Naive thymus-derived CD4-positive, alpha-beta T cell (primary cell): ENCODE results near the gene PPARG. TPM values are rescaled to one million over a fixed set of nuclear protein-coding genes. Genes with fewer than 3 reads are reported as not detected.

ENCODE experiments used
- ATAC-seq: fragments of 150-1000 bp; cut with Tn5 transposase; 2 replicates; pipeline ENCODE4 v1.10.0; 2021; ENCODE audit warnings: mild to moderate bottlenecking, moderate library complexity
- CTCF ChIA-PET: fragments of 350-600 bp; sonication (Branson Sonifier 250); formaldehyde crosslinking; loops from one replicate; lab custom pipeline; 2021; ENCODE audit warnings: antibody characterized with exemption; lab: Charles Lee
- POLR2A ChIA-PET: fragments of 350-600 bp; sonication (Branson Sonifier 250); formaldehyde crosslinking; loops from one replicate; lab custom pipeline; 2021; ENCODE audit warnings: antibody characterized with exemption, inconsistent platforms; lab: Charles Lee
- DNase-seq, 9 donors: peaks; one replicate each; pipeline versions ENCODE4 v3.0.0 to v3.0.0-alpha.2; 2020 to 2022; ENCODE audit warnings: mixed read lengths in 1 of 9
- H3K27ac ChIP-seq: one replicate; pipeline ENCODE4 v1.7.0; 2013; ENCODE audit warnings: mild to moderate bottlenecking, low read depth, low read length, moderate library complexity
- H3K27me3 ChIP-seq, 2 donors: one replicate each; pipeline ENCODE4 v1.7.0; 2013; ENCODE audit warnings: low read length in 2 of 2, mild to moderate bottlenecking in 2 of 2, moderate library complexity in 2 of 2; ENCODE audit not compliant: control insufficient read depth in 2 of 2, insufficient read depth in 2 of 2
- H3K36me3 ChIP-seq, 3 experiments: 1 replicate in 2 of 3; 2 replicates in 1 of 3; pipeline ENCODE4 v1.7.0; 2013; ENCODE audit warnings: low read length in 3 of 3, mild to moderate bottlenecking in 3 of 3, moderate library complexity in 1 of 3; ENCODE audit not compliant: insufficient read depth in 3 of 3, control insufficient read depth in 2 of 3
- H3K4me1 ChIP-seq, 2 donors: one replicate each; pipeline ENCODE4 v1.7.0; 2013; ENCODE audit warnings: low read length in 2 of 2, mild to moderate bottlenecking in 2 of 2, moderate library complexity in 1 of 2; ENCODE audit not compliant: control insufficient read depth in 2 of 2, insufficient read depth in 2 of 2
- H3K4me3 ChIP-seq: 2 replicates; pipeline ENCODE4 v1.7.0; 2013; ENCODE audit warnings: mild to moderate bottlenecking, low read length
- H3K9me3 ChIP-seq, 3 experiments: 1 replicate in 2 of 3; 2 replicates in 1 of 3; pipeline ENCODE4 v1.7.0; 2013; ENCODE audit warnings: low read length in 3 of 3; ENCODE audit not compliant: control insufficient read depth in 2 of 3
- H3K27ac Mint-ChIP-seq, 9 donors: one replicate each; pipeline ENCODE4 v1.8.0; 2020 to 2022; ENCODE audit warnings: mixed read lengths in 9 of 9, mild to moderate bottlenecking in 8 of 9, moderate library complexity in 5 of 9, inconsistent platforms in 2 of 9
- H3K27me3 Mint-ChIP-seq, 5 donors: one replicate each; pipeline ENCODE4 v1.8.0; 2021 to 2022; ENCODE audit warnings: mixed read lengths in 5 of 5, mild to moderate bottlenecking in 1 of 5
- H3K36me3 Mint-ChIP-seq, 5 donors: one replicate each; pipeline ENCODE4 v1.8.0; 2020 to 2022; ENCODE audit warnings: mixed read lengths in 5 of 5, mild to moderate bottlenecking in 3 of 5, inconsistent platforms in 1 of 5
- H3K4me1 Mint-ChIP-seq, 7 donors: one replicate each; pipeline ENCODE4 v1.8.0; 2020 to 2022; ENCODE audit warnings: mixed read lengths in 7 of 7, mild to moderate bottlenecking in 3 of 7, inconsistent platforms in 1 of 7
- H3K4me3 Mint-ChIP-seq, 10 donors: one replicate each; pipeline ENCODE4 v1.8.0; 2020 to 2022; ENCODE audit warnings: mild to moderate bottlenecking in 10 of 10, mixed read lengths in 10 of 10, moderate library complexity in 6 of 10, inconsistent platforms in 2 of 10
- H3K9me3 Mint-ChIP-seq, 11 donors: one replicate each; pipeline ENCODE4 v1.8.0; 2020 to 2022; ENCODE audit warnings: mixed read lengths in 11 of 11, mild to moderate bottlenecking in 4 of 11, inconsistent platforms in 1 of 11, moderate library complexity in 1 of 11
- intact Hi-C, 2 donors: fragments of 100-400 bp; cut with micrococcal nuclease; formaldehyde crosslinking; loops; one replicate each; pipeline ENCODE4 v1.15.1; 2023
- polyA plus RNA-seq, 2 donors: library from polyadenylated mRNA; unstranded; fragments of 300-500 nt; fragmentation: Illumina TruSeq; gene quantifications; one replicate each; pipeline ENCODE4 v1.2.3, GENCODE V29; 2021
- total RNA-seq, 6 experiments: library from RNA in 5 of 6; stranded (reverse) in 5 of 6; gene quantifications; 1 replicate in 5 of 6; 2 replicates in 1 of 6; pipeline ENCODE4 v1.2.3 and lab custom pipeline; 2021 to 2026

PPARG gene
- total and polyA plus RNA-seq, 7 experiments from 2014 or later: 0.37 to 2.1 (median 0.51) TPM; not detected in 3

- peaks cover 0 to 15% (median 0%) of the 10 kb centered on the region in 7 donors for H3K4me1 Mint-ChIP-seq
- H3K9me3 Mint-ChIP-seq: peaks cover 0 to 3% (median 0%) of the 10 kb centered on the region in 11 donors
- H3K9me3 ChIP-seq: no peaks in the 10 kb centered on the region
- DNase-seq: no peak
- H3K36me3 Mint-ChIP-seq: no peaks in the 10 kb centered on the region
- H3K27me3 Mint-ChIP-seq: peaks cover 14 to 28% (median 23%) of the 10 kb centered on the region in 5 donors
- H3K4me3 ChIP-seq: no peak overlapping the region
- POLR2A ChIA-PET: no interaction called here
- ATAC-seq: no peak
- intact Hi-C loops: no loop called here
- CTCF ChIA-PET: no interaction called here
- H3K36me3 ChIP-seq: no peaks in the 10 kb centered on the region
- H3K4me3 Mint-ChIP-seq: no peak overlapping the region
- no peak overlapping the region for H3K27ac ChIP-seq
- H3K27me3 ChIP-seq: no peaks in the 10 kb centered on the region
- H3K4me1 ChIP-seq: no peaks in the 10 kb centered on the region
- H3K27ac Mint-ChIP-seq: peak overlapping the region in 1 of 9 donors; percentile 14
These were observed 110.4 kb downstream of the PPARG start for GRCh38 chr3:12399226-12399625.

GRCh38 chr3:12400616-12401194, 111.8 kb downstream of the PPARG start:
- H3K4me1 ChIP-seq: no peaks in the 10 kb centered on the region
- no peak for DNase-seq
- POLR2A ChIA-PET: no interaction called here
- Mint-ChIP-seq H3K9me3 (peaks cover 0 to 3% (median 0%) of the 10 kb centered on the region in 11 donors), H3K4me1 (peaks cover 0 to 2% (median 0%) of the 10 kb centered on the region in 7 donors), H3K27ac (no peak overlapping the region), H3K36me3 (no peaks in the 10 kb centered on the region), H3K27me3 (peaks cover 15 to 29% (median 23%) of the 10 kb centered on the region in 5 donors), H3K4me3 (no peak overlapping the region)
- intact Hi-C loops: no loop called here
- CTCF ChIA-PET: no interaction called here
- no peak overlapping the region for H3K27ac ChIP-seq
- H3K4me3 ChIP-seq: no peak overlapping the region
- H3K9me3 ChIP-seq: no peaks in the 10 kb centered on the region
- no peak for ATAC-seq
- no peaks in the 10 kb centered on the region for H3K27me3 ChIP-seq
- H3K36me3 ChIP-seq: no peaks in the 10 kb centered on the region

- Mint-ChIP-seq H3K4me3 (no peak overlapping the region), H3K27ac (no peak overlapping the region), H3K36me3 (no peaks in the 10 kb centered on the region), H3K27me3 (peaks cover 20 to 29% (median 23%) of the 10 kb centered on the region in 5 donors), H3K9me3 (peaks cover 0 to 3% (median 0%) of the 10 kb centered on the region in 11 donors), H3K4me1 (peaks cover 0 to 2% (median 0%) of the 10 kb centered on the region in 7 donors)
- Histone ChIP-seq H3K36me3 (no peaks in the 10 kb centered on the region), H3K27me3 (no peaks in the 10 kb centered on the region), H3K4me1 (no peaks in the 10 kb centered on the region), H3K9me3 (no peaks in the 10 kb centered on the region), H3K27ac (no peak overlapping the region), H3K4me3 (no peak overlapping the region)
- ChIA-PET CTCF (no interaction called here), POLR2A (no interaction called here)
- DNase-seq (no peak), ATAC-seq (no peak)
- intact Hi-C loops: no loop called here
These were observed 112.3 kb downstream of the PPARG start for GRCh38 chr3:12401208-12401607.

GRCh38 chr3:12405432-12406272, 116.8 kb downstream of the PPARG start:
- POLR2A ChIA-PET: no interaction called here
- Histone ChIP-seq H3K36me3 (no peaks in the 10 kb centered on the region), H3K27ac (no peak overlapping the region), H3K27me3 (no peaks in the 10 kb centered on the region), H3K4me1 (no peaks in the 10 kb centered on the region), H3K9me3 (no peaks in the 10 kb centered on the region), H3K4me3 (no peak overlapping the region)
- intact Hi-C loops: no loop called here
- Mint-ChIP-seq H3K27me3 (peaks cover 8 to 22% (median 18%) of the 10 kb centered on the region in 5 donors), H3K36me3 (no peaks in the 10 kb centered on the region), H3K4me3 (no peak overlapping the region), H3K9me3 (peaks cover 0 to 3% (median 0%) of the 10 kb centered on the region in 11 donors), H3K27ac (no peak overlapping the region), H3K4me1 (no peaks in the 10 kb centered on the region)
- CTCF ChIA-PET: no interaction called here
- no peak for DNase-seq
- ATAC-seq: peak; percentile 76

- POLR2A ChIA-PET: no interaction called here
- CTCF ChIA-PET: no interaction called here
- peaks cover 7 to 25% (median 14%) of the 10 kb centered on the region in 5 donors for H3K27me3 Mint-ChIP-seq
These were observed 120.3 kb downstream of the PPARG start for GRCh38 chr3:12408984-12409683.

GRCh38 chr3:12409684-12410596, 121.1 kb downstream of the PPARG start:
- intact Hi-C loops: no loop called here
- Histone ChIP-seq H3K4me3 (no peak overlapping the region), H3K9me3 (no peaks in the 10 kb centered on the region), H3K36me3 (no peaks in the 10 kb centered on the region), H3K27me3 (no peaks in the 10 kb centered on the region), H3K4me1 (no peaks in the 10 kb centered on the region), H3K27ac (no peak overlapping the region)
- CTCF ChIA-PET: no interaction called here
- H3K27me3 Mint-ChIP-seq: peaks cover 5 to 25% (median 12%) of the 10 kb centered on the region in 5 donors
- H3K9me3 Mint-ChIP-seq: no peaks in the 10 kb centered on the region
- peaks cover 0 to 1% (median 0%) of the 10 kb centered on the region in 7 donors for H3K4me1 Mint-ChIP-seq
- H3K4me3 Mint-ChIP-seq: no peak overlapping the region
- DNase-seq (no peak), ATAC-seq (no peak)
- POLR2A ChIA-PET: no interaction called here
- H3K27ac Mint-ChIP-seq: no peak overlapping the region
- no peaks in the 10 kb centered on the region for H3K36me3 Mint-ChIP-seq

More at GRCh38 chr3:12408984-12409683, 120.3 kb downstream of the PPARG start:
- H3K27ac ChIP-seq: no peak overlapping the region
- no peak for ATAC-seq
- Mint-ChIP-seq H3K27ac (no peak overlapping the region), H3K4me3 (no peak overlapping the region), H3K36me3 (no peaks in the 10 kb centered on the region), H3K4me1 (no peaks in the 10 kb centered on the region), H3K9me3 (peaks cover 0 to 1% (median 0%) of the 10 kb centered on the region in 11 donors)
- DNase-seq: no peak
- no peaks in the 10 kb centered on the region for H3K36me3 ChIP-seq
- no peaks in the 10 kb centered on the region for H3K27me3 ChIP-seq
- intact Hi-C loops: no loop called here
- H3K4me3 ChIP-seq: no peak overlapping the region
- no peaks in the 10 kb centered on the region for H3K4me1 ChIP-seq
- no peaks in the 10 kb centered on the region for H3K9me3 ChIP-seq
